MCF 10A (cell line): Measurements from ENCODE around the gene MIB2. TPM values are rescaled to one million over a fixed set of nuclear protein-coding genes. Genes with fewer than 3 reads are reported as not detected.
"Not testable (repeated sequence)": the region's sequence is repeated elsewhere in the genome, so short reads cannot be mapped to it uniquely, and the experiment has no call there.

ENCODE experiments used
- BruUV-seq: library from RNA; stranded (reverse); fragments of 400-500 nt; replicated peaks from 2 replicates; lab custom pipeline; 2021; lab: Mats Ljungman, UMichigan
- CTCF ChIA-PET: fragments of 300-600 bp; sonication (Branson Sonifier 250); formaldehyde crosslinking; extraction: SDS; loops from one replicate; lab custom pipeline; 2021; ENCODE audit warnings: antibody characterized with exemption, inconsistent platforms; lab: Yijun Ruan, JAX
- POLR2A ChIA-PET: fragments of 300-600, 350-650 bp; sonication (Branson Sonifier 250); formaldehyde crosslinking; extraction: SDS; loops from one replicate; lab custom pipeline; 2020; ENCODE audit warnings: antibody characterized with exemption, inconsistent platforms; lab: Yijun Ruan, JAX
- DNase-seq: peaks from one replicate; pipeline ENCODE4 v3.0.0-alpha.2; 2018; ENCODE audit not compliant: unreplicated experiment
- H3K27ac Mint-ChIP-seq: one replicate; pipeline ENCODE4 v1.8.0; 2022; ENCODE audit warnings: mild to moderate bottlenecking, low read depth, mixed read lengths; ENCODE audit not compliant: unreplicated experiment
- H3K27me3 Mint-ChIP-seq: one replicate; pipeline ENCODE4 v1.8.0; 2022; ENCODE audit warnings: mixed read lengths; ENCODE audit not compliant: insufficient read depth, unreplicated experiment
- H3K36me3 Mint-ChIP-seq: one replicate; pipeline ENCODE4 v1.8.0; 2022; ENCODE audit warnings: mild to moderate bottlenecking, moderate library complexity, mixed read lengths; ENCODE audit not compliant: insufficient read depth, unreplicated experiment
- H3K4me1 Mint-ChIP-seq: one replicate; pipeline ENCODE4 v1.8.0; 2022; ENCODE audit warnings: mixed read lengths; ENCODE audit not compliant: insufficient read depth, unreplicated experiment
- H3K4me3 Mint-ChIP-seq: one replicate; pipeline ENCODE4 v1.8.0; 2022; ENCODE audit warnings: mild to moderate bottlenecking, moderate library complexity, mixed read lengths; ENCODE audit not compliant: unreplicated experiment
- H3K9me3 Mint-ChIP-seq: one replicate; pipeline ENCODE4 v1.8.0; 2022; ENCODE audit warnings: mixed read lengths; ENCODE audit not compliant: unreplicated experiment
- intact Hi-C: fragments of 100-400 bp; cut with micrococcal nuclease; formaldehyde crosslinking; loops from 2 replicates; pipeline ENCODE4 v1.14.1; 2022
- total RNA-seq: library from RNA; stranded (reverse); gene quantifications from 2 replicates; pipeline ENCODE4 v1.2.3, GENCODE V29; 2022
- TF ChIP-seq, protein P1 (sequence below): fragments of 200-600 bp; IDR thresholded peaks from one replicate; pipeline ENCODE4 v1.8.0; 2022; ENCODE audit warnings: antibody characterized with exemption, mild to moderate bottlenecking; ENCODE audit not compliant: unreplicated experiment

MIB2 gene
- total RNA-seq, 1 experiment from 2014 or later, result 46.4 TPM

DNA sequence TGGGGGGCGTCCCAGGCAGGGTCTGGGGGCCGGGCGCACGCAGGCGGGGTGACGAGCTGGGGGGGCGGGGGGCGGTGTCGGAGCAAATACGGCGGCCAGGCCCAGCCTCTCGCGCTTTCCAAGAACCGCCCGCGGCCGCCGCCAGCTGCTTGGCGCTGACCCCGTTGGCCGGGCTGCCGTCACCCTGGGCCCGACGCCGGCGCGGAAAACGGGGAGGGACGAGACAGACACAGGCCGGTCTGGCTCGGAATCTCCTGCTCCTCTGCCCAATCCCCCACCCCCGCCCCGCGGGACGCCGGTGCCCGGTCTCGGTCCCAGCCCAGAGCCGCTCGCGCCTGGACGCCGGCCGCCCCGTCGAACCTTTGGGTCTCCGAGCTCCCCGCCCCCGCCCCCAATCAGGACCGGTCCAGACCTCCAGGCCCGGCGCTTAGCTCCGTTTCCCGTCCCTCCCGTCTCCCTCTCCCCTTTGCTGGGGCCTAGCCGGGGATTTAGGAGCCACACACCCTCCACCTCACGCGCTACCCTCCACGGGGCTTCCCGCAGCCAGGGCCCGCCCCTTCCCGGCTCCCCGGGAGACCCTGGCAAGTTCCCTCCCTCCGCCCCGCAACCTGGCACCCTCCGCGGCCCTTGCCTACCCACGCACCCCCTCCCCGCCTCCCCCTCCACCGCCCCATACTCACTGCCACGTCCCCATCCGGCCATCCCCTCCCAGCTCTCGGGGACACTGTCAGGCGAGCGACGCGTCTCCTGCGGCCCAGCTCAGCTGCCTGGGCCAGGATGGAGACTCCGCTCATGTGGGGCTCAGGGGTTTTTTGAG, 15.9 kb downstream of the MIB2 start:
- TF ChIP-seq, protein P1, sequence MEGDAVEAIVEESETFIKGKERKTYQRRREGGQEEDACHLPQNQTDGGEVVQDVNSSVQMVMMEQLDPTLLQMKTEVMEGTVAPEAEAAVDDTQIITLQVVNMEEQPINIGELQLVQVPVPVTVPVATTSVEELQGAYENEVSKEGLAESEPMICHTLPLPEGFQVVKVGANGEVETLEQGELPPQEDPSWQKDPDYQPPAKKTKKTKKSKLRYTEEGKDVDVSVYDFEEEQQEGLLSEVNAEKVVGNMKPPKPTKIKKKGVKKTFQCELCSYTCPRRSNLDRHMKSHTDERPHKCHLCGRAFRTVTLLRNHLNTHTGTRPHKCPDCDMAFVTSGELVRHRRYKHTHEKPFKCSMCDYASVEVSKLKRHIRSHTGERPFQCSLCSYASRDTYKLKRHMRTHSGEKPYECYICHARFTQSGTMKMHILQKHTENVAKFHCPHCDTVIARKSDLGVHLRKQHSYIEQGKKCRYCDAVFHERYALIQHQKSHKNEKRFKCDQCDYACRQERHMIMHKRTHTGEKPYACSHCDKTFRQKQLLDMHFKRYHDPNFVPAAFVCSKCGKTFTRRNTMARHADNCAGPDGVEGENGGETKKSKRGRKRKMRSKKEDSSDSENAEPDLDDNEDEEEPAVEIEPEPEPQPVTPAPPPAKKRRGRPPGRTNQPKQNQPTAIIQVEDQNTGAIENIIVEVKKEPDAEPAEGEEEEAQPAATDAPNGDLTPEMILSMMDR, result no peak
- no TSS peak for BruUV-seq
- Mint-ChIP-seq H3K27ac (no peak overlapping the region), H3K9me3 (no peaks in the 10 kb centered on the region), H3K4me1 (no peaks in the 10 kb centered on the region), H3K4me3 (no peak overlapping the region), H3K36me3 (no peaks in the 10 kb centered on the region), H3K27me3 (no peaks in the 10 kb centered on the region)
- CTCF ChIA-PET, result no interaction called here
- POLR2A ChIA-PET, result interaction anchor here (0.6 kb wide), 1 partner anchor 174 kb away, joined by 5 read pairs; no protein-coding TSS in a partner anchor
- intact Hi-C loops, result no loop called here
- DNase-seq, result no peak

DNA sequence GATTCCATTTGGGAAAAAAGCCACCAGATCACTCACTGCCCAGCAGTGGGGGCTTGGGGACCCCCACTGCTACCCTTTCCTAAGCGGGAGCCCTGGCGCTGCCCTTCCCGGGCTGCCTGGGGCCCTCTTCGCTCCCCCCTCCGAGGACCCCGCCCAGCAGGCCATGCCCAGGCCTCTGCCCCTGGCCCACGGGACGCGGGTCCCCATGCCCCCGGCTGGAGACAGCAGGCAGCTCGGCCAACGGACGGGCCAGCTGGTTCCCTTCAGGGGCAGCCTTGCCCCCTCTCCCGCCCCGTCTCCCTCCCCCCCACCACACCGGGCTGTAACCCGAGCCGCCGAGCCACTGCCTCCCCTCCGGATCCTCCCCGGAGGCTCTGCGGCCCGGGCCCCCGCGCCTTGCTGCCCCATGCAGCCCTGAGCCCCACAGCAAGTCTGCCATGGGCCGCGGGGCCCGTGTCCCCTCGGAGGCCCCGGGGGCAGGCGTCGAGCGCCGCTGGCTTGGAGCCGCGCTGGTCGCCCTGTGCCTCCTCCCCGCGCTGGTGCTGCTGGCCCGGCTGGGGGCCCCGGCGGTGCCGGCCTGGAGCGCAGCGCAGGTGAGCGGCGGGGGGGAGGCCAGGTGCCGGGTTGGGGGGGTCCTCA, 16.6 kb downstream of the MIB2 start, which contains the start of gene MMP23B:
Gene MMP23B, plus strand, starts transcription at position 392 of the 639 bp plus-strand sequence. Its CDS starts 46 bp downstream, at position 438.
- POLR2A ChIA-PET, result no interaction called here
- Mint-ChIP-seq H3K36me3 (no peaks in the 10 kb centered on the region), H3K27ac (no peak within 1 kb of the TSS), H3K4me3 (no peak within 1 kb of the TSS), H3K9me3 (no peaks in the 10 kb centered on the region), H3K4me1 (no peaks in the 10 kb centered on the region), H3K27me3 (no peaks in the 10 kb centered on the region)
- intact Hi-C loops, result no loop called here
- CTCF ChIA-PET, result no interaction called here
- no peak for DNase-seq
- no TSS peak for BruUV-seq
- TF ChIP-seq, protein P1, result no peak

DNA sequence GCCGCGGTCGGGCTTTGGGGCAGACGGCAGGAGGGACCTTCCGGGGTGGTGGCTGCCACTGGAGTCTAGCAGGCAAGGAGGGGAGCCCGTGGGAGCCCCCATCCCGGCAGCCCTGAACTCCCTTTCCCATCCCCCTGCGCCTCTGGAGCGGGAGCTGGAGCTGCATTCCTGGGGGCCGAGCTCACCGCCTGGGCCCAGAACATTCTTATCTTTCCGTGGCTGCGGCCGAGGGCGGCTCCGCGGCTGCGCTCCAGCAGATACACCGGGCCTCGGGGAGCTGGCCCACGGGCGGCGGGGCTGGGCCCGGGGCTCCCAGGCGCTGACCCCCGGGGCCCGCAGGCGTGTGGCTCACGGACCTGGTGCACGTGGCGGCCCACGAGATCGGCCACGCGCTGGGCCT, 18.1 kb downstream of the MIB2 start:
- POLR2A ChIA-PET, H3K4me1 Mint-ChIP-seq, H3K36me3 Mint-ChIP-seq, H3K27ac Mint-ChIP-seq, intact Hi-C loops, CTCF ChIA-PET, H3K27me3 Mint-ChIP-seq, DNase-seq, H3K9me3 Mint-ChIP-seq, H3K4me3 Mint-ChIP-seq, BruUV-seq: not testable (repeated sequence)

DNA sequence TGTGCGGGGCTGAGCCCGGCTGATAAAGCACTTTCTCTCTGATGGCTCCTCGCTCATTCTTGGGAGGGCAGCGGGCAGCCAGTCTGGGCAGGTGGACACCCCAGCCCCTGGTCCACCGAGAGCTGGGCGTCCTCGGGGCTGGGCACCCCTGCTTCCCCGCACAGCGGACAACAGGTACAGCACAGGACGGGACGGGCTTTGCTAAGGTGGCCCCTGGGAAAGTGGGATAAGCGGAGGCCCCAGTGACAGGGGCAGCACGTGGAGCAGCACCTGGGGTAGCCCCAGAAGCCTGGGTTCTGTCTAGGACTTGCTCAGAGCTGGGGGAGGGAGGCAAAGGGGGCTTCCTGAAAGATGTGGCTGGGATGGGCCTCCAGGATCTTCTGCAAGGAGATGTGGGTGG, 19.3 kb downstream of the MIB2 start:
- POLR2A ChIA-PET, BruUV-seq, H3K27ac Mint-ChIP-seq, intact Hi-C loops, H3K36me3 Mint-ChIP-seq, CTCF ChIA-PET, H3K27me3 Mint-ChIP-seq, H3K4me3 Mint-ChIP-seq, DNase-seq, H3K4me1 Mint-ChIP-seq, H3K9me3 Mint-ChIP-seq: not testable (repeated sequence)

DNA sequence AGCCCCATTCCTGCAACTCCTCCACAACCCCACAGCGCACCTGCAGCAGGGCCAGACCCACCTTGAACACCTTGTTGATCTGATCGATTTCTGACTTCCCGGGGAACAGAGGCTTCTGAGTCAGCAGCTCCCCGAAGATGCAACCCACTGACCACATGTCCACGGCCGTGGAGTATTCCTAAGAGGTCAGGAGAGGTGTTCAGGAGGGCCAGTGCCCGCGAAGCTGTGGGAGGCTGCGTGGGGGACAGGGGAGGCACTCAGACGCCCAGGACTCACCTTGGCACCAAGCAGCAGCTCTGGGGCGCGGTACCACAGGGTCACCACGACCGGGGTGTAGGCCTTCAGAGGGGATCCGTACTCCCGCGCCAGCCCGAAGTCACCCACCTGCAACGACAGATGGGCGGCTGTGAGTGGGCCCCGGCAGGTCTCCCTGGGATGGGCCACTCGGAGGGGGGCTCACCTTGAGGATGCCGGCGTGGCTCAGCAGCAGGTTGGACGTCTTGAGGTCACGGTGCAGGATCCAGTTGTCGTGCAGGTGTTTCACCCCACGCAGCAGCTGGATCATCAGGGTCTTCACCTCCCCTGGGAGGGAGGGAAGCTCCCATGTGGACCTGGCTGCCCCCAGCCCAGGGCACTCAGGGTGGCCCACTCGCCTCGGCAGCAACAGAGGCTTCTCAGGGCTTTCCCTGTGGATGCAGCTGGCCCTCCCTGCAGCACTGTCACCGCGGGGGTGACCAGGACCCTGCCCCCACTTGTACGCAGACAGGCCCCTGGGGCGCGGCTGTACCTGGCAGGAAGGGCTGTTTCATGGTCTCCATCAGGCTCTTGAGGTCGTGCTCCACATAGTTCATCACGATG, 21.6 kb downstream of the MIB2 start:
- CTCF ChIA-PET, H3K27me3 Mint-ChIP-seq, POLR2A ChIA-PET, BruUV-seq, DNase-seq, intact Hi-C loops, H3K9me3 Mint-ChIP-seq, H3K36me3 Mint-ChIP-seq, H3K27ac Mint-ChIP-seq, H3K4me3 Mint-ChIP-seq, H3K4me1 Mint-ChIP-seq: not testable (repeated sequence)

DNA sequence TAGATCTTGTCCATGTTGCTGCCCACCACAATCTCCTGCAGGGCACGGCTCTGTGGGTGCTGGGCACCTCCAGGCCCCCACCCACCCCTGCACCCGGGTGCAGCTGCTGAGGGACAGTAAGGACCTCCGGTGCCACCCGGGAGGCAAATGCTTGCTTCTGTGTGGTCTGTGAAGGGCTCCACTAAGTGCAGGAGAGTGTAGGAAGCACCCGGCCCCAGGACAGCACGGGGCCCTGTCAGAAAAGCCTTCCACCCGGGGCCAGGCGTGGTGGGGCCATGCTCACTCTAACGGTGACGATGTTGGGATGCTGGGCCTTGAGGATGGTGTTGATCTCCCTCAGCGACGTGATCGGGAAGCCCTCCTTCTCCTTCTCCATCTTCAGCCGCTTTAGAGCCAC, 22.2 kb downstream of the MIB2 start:
- H3K4me1 Mint-ChIP-seq, H3K27me3 Mint-ChIP-seq, intact Hi-C loops, H3K4me3 Mint-ChIP-seq, DNase-seq, H3K9me3 Mint-ChIP-seq, CTCF ChIA-PET, POLR2A ChIA-PET, BruUV-seq, H3K27ac Mint-ChIP-seq, H3K36me3 Mint-ChIP-seq: not testable (repeated sequence)

DNA sequence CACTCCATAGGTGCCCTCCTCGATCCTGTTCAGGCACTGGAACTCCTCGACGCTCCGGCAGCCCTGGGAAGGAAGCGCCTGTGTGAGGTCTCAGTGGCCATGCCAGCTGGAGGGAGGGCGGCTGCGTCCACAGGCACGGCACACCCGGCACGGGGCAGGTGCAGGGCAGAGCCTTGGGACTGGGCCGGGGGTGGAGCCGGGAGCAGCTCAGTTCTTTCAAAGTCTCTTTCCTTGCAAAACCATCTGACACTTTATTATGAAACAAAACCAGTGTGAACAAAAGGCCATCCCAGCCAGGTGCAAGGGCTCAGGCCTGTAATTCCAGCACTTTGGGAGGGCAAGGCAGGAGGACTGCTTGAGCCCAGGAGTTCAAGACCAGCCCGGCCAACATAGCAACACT, 23.2 kb downstream of the MIB2 start:
- CTCF ChIA-PET, H3K4me1 Mint-ChIP-seq, DNase-seq, H3K36me3 Mint-ChIP-seq, H3K4me3 Mint-ChIP-seq, H3K9me3 Mint-ChIP-seq, BruUV-seq, intact Hi-C loops, H3K27me3 Mint-ChIP-seq, H3K27ac Mint-ChIP-seq, POLR2A ChIA-PET: not testable (repeated sequence)
